NK-92 (cell line): Measurements from ENCODE around the gene SLC48A1.
A peak's percentile ranks its signal among the peaks of the same experiment; 100 is the strongest.

Experiments used
- DNase-seq: peaks from one replicate; lab custom pipeline; 2025; ENCODE audit not compliant: unreplicated experiment; lab: John Stamatoyannopoulos, UW

Gene SLC48A1

DNA sequence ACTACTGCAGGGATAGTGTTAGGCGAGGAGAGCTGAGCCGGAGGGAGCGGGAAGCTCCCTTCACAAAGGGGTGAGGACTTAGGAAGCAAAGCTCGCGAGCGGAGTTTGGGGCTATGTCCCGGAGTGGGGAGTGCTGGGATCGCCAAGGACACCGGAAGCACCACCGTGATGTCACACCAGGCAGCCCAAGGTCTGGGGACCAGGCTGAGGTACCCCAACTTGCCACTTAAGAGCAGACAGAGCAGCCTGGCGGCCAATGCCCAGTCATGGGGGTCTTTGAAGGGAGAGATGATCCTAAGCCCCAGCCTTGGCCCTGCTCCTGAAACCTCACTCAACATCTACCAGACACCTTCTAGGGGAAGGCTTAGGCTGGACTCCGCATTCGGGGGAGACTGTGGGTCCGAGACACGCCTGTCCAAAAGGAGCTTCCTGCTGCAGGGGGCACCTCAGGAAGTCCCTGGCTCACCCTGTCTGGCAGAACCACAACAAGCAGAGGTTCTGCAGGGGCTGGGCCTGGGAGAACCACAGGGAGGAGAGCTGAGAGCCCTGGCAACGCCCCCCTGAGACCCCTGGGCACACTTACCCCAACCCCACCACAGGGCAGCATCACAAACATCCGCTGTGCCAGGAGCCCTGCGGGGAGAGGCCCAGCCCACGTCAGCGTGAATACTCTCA lies 17.8 kb downstream of the SLC48A1 start:
- no peak for DNase-seq

DNA sequence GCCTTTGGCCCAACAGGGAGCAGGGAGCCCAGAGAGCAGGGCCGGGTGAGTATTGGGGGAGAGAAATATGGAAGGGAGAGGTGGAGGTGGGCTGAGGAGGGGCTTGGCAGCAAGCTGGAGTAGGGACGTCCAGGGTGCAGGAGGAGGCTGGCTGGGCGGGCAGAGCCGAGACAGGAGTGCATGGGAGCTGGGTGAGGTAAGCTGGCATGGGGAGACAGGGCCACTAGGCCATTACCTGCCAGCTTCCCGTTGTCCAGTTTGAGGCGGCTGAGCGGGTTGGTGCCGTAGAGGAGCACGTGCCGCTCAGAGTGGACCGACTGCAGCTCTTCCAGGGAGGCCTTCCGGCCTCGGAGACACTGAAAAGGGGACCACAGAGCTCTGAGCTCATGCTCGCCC lies 18.3 kb downstream of the SLC48A1 start:
- no peak for DNase-seq

- no peak for DNase-seq
Observed at GRCh38 chr12:47791874-47792273, 18.8 kb downstream of the SLC48A1 start.

GRCh38 chr12:47793015-47793681 lies 20.1 kb downstream of the SLC48A1 start:
- DNase-seq: no peak

GRCh38 chr12:47794679-47795078 lies 21.6 kb downstream of the SLC48A1 start:
- no peak for DNase-seq

DNA sequence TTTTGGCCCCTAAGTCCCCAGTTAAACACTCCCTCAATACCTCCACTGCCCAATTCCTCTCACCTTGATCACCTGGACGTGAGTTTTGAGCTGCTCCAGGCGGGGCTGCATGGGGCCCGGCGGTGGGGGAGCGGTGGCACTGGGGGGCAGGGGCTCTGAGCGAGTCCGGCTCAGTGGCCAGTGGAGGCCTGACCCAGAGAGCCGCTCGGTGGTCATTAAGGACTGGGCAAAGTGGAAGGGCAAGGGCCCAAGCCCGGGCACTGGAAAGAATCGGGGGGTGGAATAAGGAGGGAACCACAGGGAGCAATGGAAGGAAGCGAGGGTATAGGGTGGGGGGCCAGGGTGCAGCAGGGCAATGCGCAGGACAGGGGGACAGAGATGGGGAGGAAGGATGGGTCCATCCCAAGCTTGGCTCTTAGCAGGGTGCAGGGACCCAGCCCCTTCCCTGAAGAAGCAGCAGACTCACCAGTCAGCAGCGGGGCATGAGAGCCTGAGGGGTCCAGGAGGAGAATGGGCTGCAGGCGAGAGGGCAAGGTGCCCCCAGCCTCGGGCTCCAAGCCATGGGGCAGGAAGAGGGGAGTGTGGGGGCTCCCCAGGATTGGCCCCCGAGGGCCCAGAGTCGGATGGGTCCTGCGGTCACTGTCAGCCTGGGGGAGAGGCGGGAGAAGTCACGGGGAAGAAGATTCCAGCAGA lies 22.2 kb downstream of the SLC48A1 start:
- no peak for DNase-seq

DNA sequence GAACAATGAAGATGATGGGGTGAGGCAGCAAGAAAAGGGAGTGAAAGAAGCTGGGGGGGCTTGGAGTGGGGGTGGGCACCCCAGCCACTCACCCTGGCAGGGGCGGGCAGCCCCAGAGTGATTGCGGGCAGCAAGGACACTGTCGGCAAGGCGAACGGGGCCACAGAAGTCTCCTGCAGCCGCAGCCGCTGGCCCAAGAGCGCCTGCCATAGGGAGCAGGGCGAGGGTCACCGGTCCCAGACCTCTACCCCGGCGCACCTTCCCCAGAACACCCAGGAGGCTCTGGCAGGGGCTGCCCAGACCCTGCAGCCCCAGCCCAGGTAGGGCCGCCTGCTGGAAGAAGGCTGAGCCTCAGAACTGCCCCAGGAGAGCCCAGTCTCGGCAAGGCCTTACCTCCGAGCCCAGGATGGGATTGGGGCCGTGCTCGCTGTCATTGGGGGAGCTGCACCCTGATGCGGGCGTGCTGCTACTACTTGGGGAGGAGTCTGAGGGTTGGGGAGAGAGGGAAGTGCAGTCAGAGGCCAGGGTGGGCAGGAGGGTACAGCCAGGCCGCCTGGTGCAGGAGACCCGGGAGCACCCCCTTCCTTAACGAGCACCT lies 22.9 kb downstream of the SLC48A1 start:
- no peak for DNase-seq

GRCh38 chr12:47797441-47797840 lies 24.4 kb downstream of the SLC48A1 start:
- no peak for DNase-seq

DNA sequence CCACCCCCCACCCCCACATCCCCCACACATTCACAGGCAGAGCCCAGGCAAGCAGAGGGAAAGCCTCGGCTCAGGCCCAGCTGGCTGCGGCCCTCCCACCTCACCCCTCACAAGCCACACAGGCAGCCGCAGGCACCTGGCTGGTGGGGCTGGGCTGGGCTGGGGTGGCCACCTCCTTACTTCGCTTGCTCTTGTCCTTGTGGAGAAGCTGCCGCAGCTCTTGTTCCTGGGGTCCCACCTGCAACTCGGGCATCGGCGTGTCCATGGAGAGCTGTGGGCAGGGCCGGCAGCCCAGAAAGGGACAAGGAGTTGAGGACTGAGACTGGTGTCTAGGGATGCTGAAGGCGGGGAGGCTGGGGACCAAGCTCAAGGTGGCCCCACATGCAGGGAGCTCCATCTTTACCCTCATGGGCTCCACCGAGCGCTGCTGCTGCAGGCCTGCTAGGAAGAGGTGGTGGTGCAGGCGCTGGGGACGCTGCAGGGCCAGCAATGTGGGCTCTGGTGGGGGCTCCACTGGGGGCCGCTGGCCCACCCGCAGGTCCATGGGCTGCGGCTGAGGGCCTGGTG lies 25.4 kb downstream of the SLC48A1 start:
- DNase-seq: no peak

GRCh38 chr12:47799357-47799955 lies 26.4 kb downstream of the SLC48A1 start:
- DNase-seq: no peak

DNA sequence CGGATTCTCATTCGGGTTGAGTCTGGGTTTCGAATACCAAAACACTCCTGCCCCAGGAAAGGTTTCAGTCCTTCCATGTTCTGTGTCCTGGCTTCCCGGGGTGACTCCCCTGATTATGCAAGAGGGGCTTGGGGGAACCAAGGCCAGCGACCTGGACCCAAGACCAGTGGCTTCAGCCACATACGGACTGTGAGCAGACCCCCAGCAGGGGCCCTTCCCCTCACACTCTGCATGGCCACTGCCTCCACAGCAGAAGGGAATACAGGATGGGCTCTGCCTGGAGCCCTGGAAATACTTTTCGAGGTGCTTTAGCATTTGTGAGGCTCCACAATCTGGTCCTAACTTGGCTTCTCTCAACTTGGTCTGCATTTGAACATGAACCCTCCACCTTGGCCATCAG lies 27.5 kb downstream of the SLC48A1 start:
- DNase-seq: no peak

DNA sequence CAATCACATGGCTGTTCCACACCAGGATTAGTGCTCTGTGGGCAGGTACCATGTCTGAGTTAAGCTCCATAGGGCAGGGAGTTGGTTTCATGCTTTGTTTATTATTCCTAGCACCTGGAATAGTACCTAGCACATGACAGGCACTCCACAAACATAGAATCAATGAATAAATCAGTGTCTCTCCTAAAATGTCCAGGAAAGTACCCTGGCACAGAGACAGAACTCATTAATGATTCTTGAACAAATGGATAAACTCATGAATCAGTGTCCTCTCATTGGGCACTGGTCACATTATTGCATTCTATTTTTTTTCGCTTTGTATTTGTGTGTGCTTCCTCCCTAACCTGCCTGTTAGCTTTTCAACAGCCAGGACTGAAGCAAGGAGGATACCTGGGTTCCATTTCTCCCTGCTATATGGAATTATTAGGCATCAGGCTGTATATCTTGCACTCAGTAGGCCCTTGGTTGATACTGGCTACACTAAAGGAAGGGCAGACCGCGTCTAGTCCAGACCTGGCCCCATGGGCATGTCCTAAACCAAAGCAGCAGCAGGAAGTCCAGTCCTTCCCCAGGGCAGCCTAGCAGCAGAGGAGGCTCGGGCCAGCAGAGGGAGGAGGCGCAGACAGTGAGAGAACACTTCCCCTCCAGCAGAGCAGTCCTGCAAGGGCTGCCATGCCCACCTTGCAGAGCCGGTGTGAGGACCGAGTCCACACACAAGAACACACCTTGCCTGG lies 28.3 kb downstream of the SLC48A1 start:
- DNase-seq: no peak

GRCh38 chr12:47801904-47802246 lies 28.8 kb downstream of the SLC48A1 start:
- no peak for DNase-seq

DNA sequence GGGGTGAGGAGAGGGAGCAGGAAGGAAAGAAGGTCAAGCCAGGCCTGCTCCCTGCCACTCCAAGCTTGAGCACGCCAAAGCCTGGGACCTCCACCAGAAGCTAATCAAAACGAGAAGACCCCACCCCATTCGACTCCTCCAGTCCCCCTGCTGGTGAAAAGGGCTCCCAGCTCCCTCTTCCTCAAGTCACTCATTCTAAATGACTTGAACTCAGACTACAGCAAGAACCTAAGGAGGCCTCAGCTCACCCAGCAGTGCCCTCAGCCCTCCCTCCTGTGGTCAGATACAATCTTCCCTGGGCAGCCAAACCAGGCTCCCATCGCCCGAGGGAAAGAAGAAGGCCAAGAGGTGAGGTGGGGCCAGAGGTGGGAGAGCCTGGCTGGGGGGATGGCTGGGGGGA lies 29.3 kb downstream of the SLC48A1 start:
- DNase-seq: no peak

GRCh38 chr12:47803191-47803875 lies 30.3 kb downstream of the SLC48A1 start:
- DNase-seq: no peak

DNA sequence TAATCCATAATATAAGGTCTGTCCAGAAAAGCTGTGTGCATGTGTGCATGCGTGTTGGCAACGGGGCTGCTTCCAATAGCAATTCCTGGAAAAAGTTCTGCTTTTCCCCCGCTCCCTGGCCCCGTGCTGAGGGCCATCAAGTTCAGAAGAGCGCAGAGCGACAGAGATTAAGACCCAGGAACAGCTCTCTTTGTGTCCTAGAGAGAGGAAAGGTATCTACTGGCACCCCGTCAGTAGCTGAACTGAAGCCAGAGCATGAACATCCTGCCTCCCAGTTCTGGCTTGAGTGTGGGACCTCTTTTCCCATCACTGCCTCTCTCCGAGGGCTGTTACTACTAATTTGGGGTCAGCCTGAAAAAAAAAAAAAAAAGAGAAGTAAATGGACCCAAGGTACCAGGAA lies 31.1 kb downstream of the SLC48A1 start:
- DNase-seq: no peak

- DNase-seq: no peak
Observed at GRCh38 chr12:47805417-47805816, 32.4 kb downstream of the SLC48A1 start.

DNA sequence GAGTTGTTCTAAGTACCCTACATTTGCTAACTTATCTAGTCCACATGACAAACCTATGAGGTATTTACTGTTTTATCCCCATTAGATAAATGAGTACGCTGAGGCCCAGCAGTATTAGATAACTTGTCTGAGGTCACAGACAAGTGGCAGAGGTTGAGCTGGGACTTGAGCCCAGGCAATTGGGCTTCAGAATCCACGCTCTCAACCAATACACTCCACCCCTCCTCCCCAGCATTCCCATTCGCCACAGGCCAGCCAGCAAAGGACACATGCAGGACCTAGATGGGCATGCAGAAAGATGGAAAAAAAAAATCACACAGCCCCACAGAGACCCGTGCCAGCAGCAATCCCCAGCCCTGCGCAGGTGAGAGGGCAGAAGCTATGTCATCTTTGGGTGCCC lies 34.3 kb downstream of the SLC48A1 start:
- DNase-seq: no peak

GRCh38 chr12:47808050-47808449 lies 35.0 kb downstream of the SLC48A1 start:
- DNase-seq: peak; percentile 32
